Natural killer cell (primary cell): ENCODE results near the gene CHCHD3. TPM values are rescaled to one million over a fixed set of nuclear protein-coding genes. Genes with fewer than 3 reads are reported as not detected.
A peak's percentile ranks its signal among the peaks of the same experiment; 100 is the strongest.

ENCODE experiments used
- ATAC-seq, 3 donors: fragments of 150-1000 bp in 2 of 3; fragments of 200-7000 bp in 1 of 3; cut with Tn5 transposase; 1 replicate in 1 of 3; 2 replicates in 2 of 3; pipeline ENCODE4 v1.10.0; 2021; ENCODE audit warnings: mild to moderate bottlenecking in 2 of 3, moderate library complexity in 2 of 3
- DNase-seq, 2 donors: peaks; one replicate each; pipeline versions ENCODE4 v3.0.0 to v3.0.0-alpha.2; 2013 to 2021; ENCODE audit warnings: mixed read lengths in 1 of 2
- H3K27ac ChIP-seq: one replicate; pipeline ENCODE4 v1.5.1; 2013; ENCODE audit warnings: mild to moderate bottlenecking, low read length
- H3K27me3 ChIP-seq: one replicate; pipeline ENCODE4 v1.6.1; 2013; ENCODE audit warnings: low read length; ENCODE audit not compliant: control insufficient read depth, insufficient read depth
- H3K36me3 ChIP-seq: one replicate; pipeline ENCODE4 v1.6.1; 2013; ENCODE audit warnings: low read length; ENCODE audit not compliant: control insufficient read depth, insufficient read depth
- H3K4me1 ChIP-seq: one replicate; pipeline ENCODE4 v1.6.1; 2013; ENCODE audit warnings: low read length; ENCODE audit not compliant: control insufficient read depth, insufficient read depth
- H3K4me3 ChIP-seq: one replicate; pipeline ENCODE4 v1.5.1; 2013; ENCODE audit warnings: low read length
- H3K9me3 ChIP-seq: one replicate; pipeline ENCODE4 v1.6.1; 2013; ENCODE audit warnings: low read length; ENCODE audit not compliant: control insufficient read depth, insufficient read depth
- H3K27ac Mint-ChIP-seq, 2 donors: one replicate each; pipeline ENCODE4 v1.8.0; 2022; ENCODE audit warnings: mild to moderate bottlenecking in 2 of 2, mixed read lengths in 2 of 2, moderate library complexity in 1 of 2
- H3K27me3 Mint-ChIP-seq, 2 donors: one replicate each; pipeline ENCODE4 v1.8.0; 2022; ENCODE audit warnings: low read depth in 2 of 2, mixed read lengths in 2 of 2
- H3K36me3 Mint-ChIP-seq: one replicate; pipeline ENCODE4 v1.8.0; 2022; ENCODE audit warnings: mixed read lengths
- H3K4me1 Mint-ChIP-seq, 2 donors: one replicate each; pipeline ENCODE4 v1.8.0; 2022; ENCODE audit warnings: mixed read lengths in 2 of 2
- H3K4me3 Mint-ChIP-seq: one replicate; pipeline ENCODE4 v1.8.0; 2022; ENCODE audit warnings: mild to moderate bottlenecking, moderate library complexity, mixed read lengths
- H3K9me3 Mint-ChIP-seq, 2 donors: one replicate each; pipeline ENCODE4 v1.8.0; 2022; ENCODE audit warnings: mixed read lengths in 2 of 2
- CTCF ChIP-seq: fragments of 200-600 bp; IDR thresholded peaks from one replicate; pipeline ENCODE4 v1.8.0; 2022; ENCODE audit warnings: antibody characterized with exemption
- WGBS: methylation state at CpG from one replicate; pipeline ENCODE4 v1.1.7; 2013; ENCODE audit warnings: missing lambda C conversion rate; ENCODE audit not compliant: insufficient coverage; 5-methylcytosine and 5-hydroxymethylcytosine counted together
- intact Hi-C: fragments of 100-400 bp; cut with micrococcal nuclease; formaldehyde crosslinking; loops from one replicate; pipeline ENCODE4 v1.14.2; 2022
- total RNA-seq, 4 donors: library from RNA; stranded (reverse); fragments of 120-200 nt in 1 of 4; gene quantifications; one replicate each; pipeline versions ENCODE4 v1.2.3 to v1.2.4, GENCODE V29; 2013 to 2022

Gene CHCHD3
- total RNA-seq, 3 donors from 2014 or later (not counting 1 experiment from before 2014, with no cell fraction given), result 35.2 to 41.0 (median 35.9) TPM

GRCh38 chr7:132857703-132858102 is 224.2 kb downstream of the CHCHD3 start:
- H3K9me3 Mint-ChIP-seq, result no peaks in the 10 kb centered on the region
- Histone ChIP-seq H3K27me3 (no peaks in the 10 kb centered on the region), H3K36me3 (no peaks in the 10 kb centered on the region), H3K27ac (no peak overlapping the region), H3K9me3 (no peaks in the 10 kb centered on the region), H3K4me1 (peaks cover 19% of the 10 kb centered on the region), H3K4me3 (no peak overlapping the region)
- H3K27ac Mint-ChIP-seq, result peak overlapping the region; percentile 50 to 72
- WGBS, result 94% methylated on average over 4 of the region's 4 CpGs
- H3K27me3 Mint-ChIP-seq, result no peaks in the 10 kb centered on the region
- H3K36me3 Mint-ChIP-seq, result no peaks in the 10 kb centered on the region
- ATAC-seq, result no peak
- H3K4me1 Mint-ChIP-seq, result peaks cover 63 to 82% of the 10 kb centered on the region in 2 donors
- DNase-seq, result no peak
- intact Hi-C loops, result no loop called here
- H3K4me3 Mint-ChIP-seq, result no peak overlapping the region
- no peak for TF ChIP-seq CTCF

- Mint-ChIP-seq H3K36me3 (peaks cover 6% of the 10 kb centered on the region), H3K27ac (peak overlapping the region in 1 of 2 donors; percentile 70), H3K4me1 (peaks cover 57 to 75% of the 10 kb centered on the region in 2 donors), H3K27me3 (no peaks in the 10 kb centered on the region), H3K4me3 (no peak overlapping the region), H3K9me3 (no peaks in the 10 kb centered on the region)
- Histone ChIP-seq H3K27ac (no peak overlapping the region), H3K36me3 (no peaks in the 10 kb centered on the region), H3K4me3 (no peak overlapping the region), H3K27me3 (no peaks in the 10 kb centered on the region), H3K4me1 (peaks cover 19% of the 10 kb centered on the region), H3K9me3 (no peaks in the 10 kb centered on the region)
- WGBS, result 97% methylated on average over 3 of the region's 4 CpGs
- no peak for TF ChIP-seq CTCF
- ATAC-seq (no peak), DNase-seq (no peak)
- intact Hi-C loops, result no loop called here
These were observed 224.9 kb downstream of the CHCHD3 start for GRCh38 chr7:132857031-132857430.

GRCh38 chr7:132856416-132856815 is 225.5 kb downstream of the CHCHD3 start:
- Mint-ChIP-seq H3K27me3 (no peaks in the 10 kb centered on the region), H3K36me3 (peaks cover 6% of the 10 kb centered on the region), H3K4me1 (peaks cover 55 to 73% of the 10 kb centered on the region in 2 donors), H3K9me3 (no peaks in the 10 kb centered on the region), H3K4me3 (peak overlapping the region; percentile 10), H3K27ac (peak overlapping the region in 1 of 2 donors; percentile 70)
- WGBS, result 96% methylated on average over 4 of the region's 5 CpGs
- Histone ChIP-seq H3K4me1 (peaks cover 19% of the 10 kb centered on the region), H3K36me3 (no peaks in the 10 kb centered on the region), H3K9me3 (no peaks in the 10 kb centered on the region), H3K27me3 (no peaks in the 10 kb centered on the region), H3K27ac (no peak overlapping the region), H3K4me3 (no peak overlapping the region)
- no peak for TF ChIP-seq CTCF
- DNase-seq (no peak), ATAC-seq (no peak)
- intact Hi-C loops, result no loop called here

GRCh38 chr7:132855901-132856300 is 226.0 kb downstream of the CHCHD3 start:
- DNase-seq (no peak), ATAC-seq (no peak)
- no peaks in the 10 kb centered on the region for H3K27me3 Mint-ChIP-seq
- Histone ChIP-seq H3K4me3 (no peak overlapping the region), H3K36me3 (no peaks in the 10 kb centered on the region), H3K27ac (no peak overlapping the region), H3K4me1 (peaks cover 19% of the 10 kb centered on the region), H3K9me3 (no peaks in the 10 kb centered on the region), H3K27me3 (no peaks in the 10 kb centered on the region)
- H3K4me3 Mint-ChIP-seq, result peak overlapping the region; percentile 1
- no peaks in the 10 kb centered on the region for H3K9me3 Mint-ChIP-seq
- H3K27ac Mint-ChIP-seq, result peak overlapping the region in 1 of 2 donors; percentile 49
- H3K4me1 Mint-ChIP-seq, result peaks cover 51 to 69% of the 10 kb centered on the region in 2 donors
- intact Hi-C loops, result no loop called here
- WGBS, result 84% methylated on average over 2 of the region's 2 CpGs
- TF ChIP-seq CTCF, result no peak
- H3K36me3 Mint-ChIP-seq, result peaks cover 6% of the 10 kb centered on the region
